HepG2 (cell line): Measurements from ENCODE around the gene GEMIN2.
A peak's percentile ranks its signal among the peaks of the same experiment; 100 is the strongest.

ENCODE experiments used
- CTCF ChIP-seq: sonication (generic); formaldehyde crosslinking; IDR thresholded peaks from 2 replicates; pipeline ENCODE4 v1.5.0; 2020; ENCODE audit warnings: mild to moderate bottlenecking, missing genetic modification reagents, moderate library complexity
- EZH2 ChIP-seq: conservative IDR thresholded peaks from 2 replicates; pipeline ENCODE4 v1.6.1; 2012; ENCODE audit warnings: mild to moderate bottlenecking, low read depth, low read length, moderate library complexity
- JUND ChIP-seq: sonication (generic); formaldehyde crosslinking; IDR thresholded peaks from 2 replicates; pipeline ENCODE4 v1.8.0; 2022; ENCODE audit warnings: mild to moderate bottlenecking, missing genetic modification reagents
- MEIS2 ChIP-seq: sonication (generic); formaldehyde crosslinking; IDR thresholded peaks from 2 replicates; pipeline ENCODE4 v1.9.0; 2021; ENCODE audit warnings: mild to moderate bottlenecking, missing genetic modification reagents
- MNT ChIP-seq: fragments of 450-650 bp; IDR thresholded peaks from 2 replicates; pipeline ENCODE4 v1.6.1; 2016
- SMARCC2 ChIP-seq: fragments of 450-650 bp; IDR thresholded peaks from 2 replicates; pipeline ENCODE4 v1.6.1; 2017; ENCODE audit warnings: antibody characterized with exemption, mild to moderate bottlenecking
- SNAPC4 ChIP-seq: sonication (generic); formaldehyde crosslinking; IDR thresholded peaks from 2 replicates; pipeline ENCODE4 v1.4.0; 2020; ENCODE audit warnings: mild to moderate bottlenecking, missing genetic modification reagents
- TCF7 ChIP-seq: sonication (generic); IDR thresholded peaks from 2 replicates; pipeline ENCODE4 v1.6.1; 2016; ENCODE audit warnings: antibody characterized with exemption, low read depth
- ZNF576 ChIP-seq: sonication (generic); formaldehyde crosslinking; IDR thresholded peaks from 2 replicates; pipeline ENCODE4 v1.4.0; 2020; ENCODE audit warnings: mild to moderate bottlenecking, missing genetic modification reagents
- ZNF598 ChIP-seq: sonication (generic); formaldehyde crosslinking; IDR thresholded peaks from 2 replicates; pipeline ENCODE4 v1.5.1; 2020; ENCODE audit warnings: mild to moderate bottlenecking, missing genetic modification reagents, borderline replicate concordance

GRCh38 chr14:39102265-39102968 lies 11.7 kb upstream of the GEMIN2 start:
- TF ChIP-seq TCF7 (peak; percentile 65; the same call in 1 of the 2 replicates), CTCF (CRISPR knock-in tag) (no peak), ZNF576 (CRISPR knock-in tag) (no peak), EZH2 (no peak), SNAPC4 (CRISPR knock-in tag) (no peak; the same call in 1 of the 2 replicates), MNT (no peak), SMARCC2 (peak; percentile 77), MEIS2 (CRISPR knock-in tag) (no peak), JUND (CRISPR knock-in tag) (no peak; the same call in 1 of the 2 replicates), ZNF598 (no peak)
